ENCODE results near the gene PLEKHG3. TPM values are rescaled to one million over a fixed set of nuclear protein-coding genes. Genes with fewer than 3 reads are reported as not detected.
A peak's percentile ranks its signal among the peaks of the same experiment; 100 is the strongest.

PLEKHG3 gene
- polyA plus RNA-seq, 3 donors from 2014 or later: 36.8 to 216 (median 71.4) TPM

DNA sequence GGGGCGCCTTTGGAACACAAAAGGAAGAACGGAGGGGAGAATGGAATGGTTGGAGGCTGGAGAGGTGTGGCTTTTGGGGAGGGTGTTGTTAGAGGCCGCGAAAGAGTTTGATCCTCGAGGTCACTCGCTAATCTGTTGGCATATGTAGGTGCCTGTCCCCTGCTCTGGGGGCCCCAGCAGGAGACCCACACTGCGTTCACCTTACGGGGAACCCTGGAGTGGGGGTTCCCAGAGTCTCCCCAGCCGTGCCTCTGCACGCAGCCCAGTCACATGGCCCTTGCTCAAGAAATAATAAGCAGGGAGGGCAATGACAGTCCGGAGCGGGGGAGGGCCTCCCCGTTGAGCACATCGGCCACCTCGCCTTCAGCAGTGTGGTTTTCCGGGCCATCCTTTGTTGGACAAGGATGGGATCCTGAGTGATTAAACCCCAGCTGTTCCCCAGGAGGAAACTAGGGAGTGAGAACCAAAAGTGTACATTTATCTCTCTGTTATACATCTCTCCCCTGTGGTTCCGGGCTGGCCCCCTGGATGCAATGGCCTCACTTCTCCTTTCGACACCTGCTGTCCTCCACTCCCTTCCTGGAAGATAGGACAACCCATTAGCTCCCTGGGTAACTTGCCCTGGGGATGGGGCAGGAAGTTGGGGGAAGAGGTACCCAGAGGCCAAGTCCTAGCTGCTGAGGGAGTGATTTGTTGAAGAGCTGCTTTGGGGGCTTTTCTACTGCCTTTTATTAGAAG lies 1.3 kb downstream of the PLEKHG3 start:
- peak in 1 of 3 donors; percentile 43 for DNase-seq
- H3K4me3 Mint-ChIP-seq: peak overlapping the region; percentile 91 to 97 (median 95)
- peak overlapping the region; percentile 93 to 99 (median 97) for H3K27ac Mint-ChIP-seq
- peaks cover 0 to 1% (median 0%) of the 10 kb centered on the region in 6 donors for H3K9me3 Mint-ChIP-seq
- peaks cover 69 to 70% of the 10 kb centered on the region in 2 donors for H3K4me1 Mint-ChIP-seq
- H3K27me3 Mint-ChIP-seq (ENCODE audit: low read depth in 3 of 3): peaks cover 2 to 18% (median 5%) of the 10 kb centered on the region in 3 donors
- H3K36me3 Mint-ChIP-seq: peaks cover 0 to 2% (median 0%) of the 10 kb centered on the region in 3 donors

DNA sequence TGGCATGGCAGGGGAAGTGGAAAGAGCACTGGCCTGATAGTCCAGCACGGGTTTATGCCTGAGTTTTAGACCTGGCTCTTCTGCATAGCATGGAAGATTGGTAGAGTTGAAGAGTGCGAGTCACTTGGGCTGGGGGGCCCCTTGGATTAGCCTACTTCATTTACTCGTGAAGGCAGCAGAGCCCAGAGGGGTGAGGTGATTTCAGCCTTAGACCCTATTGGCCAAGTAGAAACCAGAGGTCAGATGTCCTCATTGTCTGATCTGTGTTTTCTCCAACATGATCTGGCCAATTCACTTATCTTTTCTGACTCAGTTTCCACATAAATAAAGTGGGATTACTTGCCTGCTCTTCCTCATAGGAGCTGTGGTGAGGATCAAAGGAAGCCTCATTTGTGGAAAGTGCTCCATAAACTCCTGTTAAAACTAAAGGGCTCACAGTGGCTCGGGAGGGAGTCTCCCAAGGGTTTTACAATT lies 1.9 kb downstream of the PLEKHG3 start:
- H3K27me3 Mint-ChIP-seq (ENCODE audit: low read depth in 3 of 3): peaks cover 2 to 18% (median 5%) of the 10 kb centered on the region in 3 donors
- DNase-seq: no peak
- peaks cover 75 to 76% of the 10 kb centered on the region in 2 donors for H3K4me1 Mint-ChIP-seq
- H3K9me3 Mint-ChIP-seq: peaks cover 0 to 1% (median 0%) of the 10 kb centered on the region in 6 donors
- peaks cover 0 to 4% (median 0%) of the 10 kb centered on the region in 3 donors for H3K36me3 Mint-ChIP-seq
- H3K27ac Mint-ChIP-seq: peak overlapping the region; percentile 93 to 99 (median 97)
- peak overlapping the region; percentile 91 to 97 (median 95) for H3K4me3 Mint-ChIP-seq

DNA sequence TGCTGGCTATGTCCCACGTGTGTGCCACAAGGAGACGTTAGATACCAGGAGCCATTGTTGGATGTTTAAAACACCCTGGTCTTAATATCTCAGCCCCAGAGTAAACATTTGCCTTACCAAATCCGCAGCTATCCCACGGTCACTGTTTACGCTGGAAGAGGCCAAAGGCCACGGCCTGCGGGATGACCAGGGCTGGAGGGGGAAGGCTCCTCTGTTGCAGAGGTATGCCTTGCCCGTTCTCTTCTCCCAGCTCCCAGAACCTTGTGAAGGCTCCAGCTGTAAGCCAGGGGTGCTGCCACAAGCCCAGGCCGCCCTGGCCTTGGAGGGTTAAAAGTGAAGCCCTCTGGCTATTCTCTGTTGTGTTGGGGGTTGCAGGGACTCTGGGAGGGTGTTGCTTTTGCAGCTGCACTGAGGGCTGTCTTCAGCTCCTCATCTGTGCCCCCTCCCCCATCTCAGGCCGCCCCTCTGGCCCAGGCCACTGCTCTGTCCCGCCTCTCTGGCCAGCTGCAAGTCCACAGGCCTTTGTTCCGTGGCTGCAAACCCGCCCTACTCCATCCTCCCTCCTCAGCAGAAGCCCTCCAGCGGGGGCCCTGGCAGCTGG lies 2.5 kb downstream of the PLEKHG3 start:
- peaks cover 2 to 18% (median 5%) of the 10 kb centered on the region in 3 donors for H3K27me3 Mint-ChIP-seq (ENCODE audit: low read depth in 3 of 3)
- peak overlapping the region; percentile 93 to 100 (median 98) for H3K27ac Mint-ChIP-seq

DNA sequence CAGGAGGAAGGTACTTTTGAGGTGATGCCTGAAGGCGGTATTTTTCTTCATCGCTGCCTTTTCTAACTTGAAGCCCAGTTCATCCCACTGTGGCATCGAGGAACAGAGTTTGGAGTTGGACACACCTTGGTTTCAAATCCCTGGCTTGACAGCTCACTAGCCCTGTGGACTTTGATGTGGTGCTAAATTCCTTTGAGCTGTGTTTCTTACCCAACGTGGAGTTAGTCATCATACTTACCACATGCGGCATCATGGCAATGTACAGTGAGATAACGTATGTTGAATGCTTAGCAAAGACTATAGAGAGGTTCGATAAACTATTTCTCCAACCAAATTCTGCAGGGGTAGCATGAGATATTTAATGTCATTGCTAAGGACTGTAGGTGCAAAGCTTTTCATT lies 3.4 kb downstream of the PLEKHG3 start:
- Mint-ChIP-seq H3K27ac (peak overlapping the region; percentile 93 to 100 (median 98)), H3K36me3 (peaks cover 3 to 6% (median 4%) of the 10 kb centered on the region in 3 donors), H3K4me1 (peaks cover 87% of the 10 kb centered on the region in 2 donors), H3K27me3 (ENCODE audit: low read depth in 3 of 3) (peaks cover 2 to 18% (median 5%) of the 10 kb centered on the region in 3 donors), H3K9me3 (peaks cover 0 to under 1% (median 0%) of the 10 kb centered on the region in 6 donors), H3K4me3 (peak overlapping the region; percentile 91 to 97 (median 95))
- peak in 2 of 3 donors; percentile 41 to 43 for DNase-seq

More for the DNA sequence above, 2.5 kb downstream of the PLEKHG3 start:
- H3K4me3 Mint-ChIP-seq: peak overlapping the region; percentile 91 to 97 (median 95)
- peaks cover 0 to 1% (median 0%) of the 10 kb centered on the region in 6 donors for H3K9me3 Mint-ChIP-seq
- DNase-seq: no peak
- peaks cover 80 to 82% of the 10 kb centered on the region in 2 donors for H3K4me1 Mint-ChIP-seq
- H3K36me3 Mint-ChIP-seq: peaks cover 0 to 4% (median under 1%) of the 10 kb centered on the region in 3 donors

DNA sequence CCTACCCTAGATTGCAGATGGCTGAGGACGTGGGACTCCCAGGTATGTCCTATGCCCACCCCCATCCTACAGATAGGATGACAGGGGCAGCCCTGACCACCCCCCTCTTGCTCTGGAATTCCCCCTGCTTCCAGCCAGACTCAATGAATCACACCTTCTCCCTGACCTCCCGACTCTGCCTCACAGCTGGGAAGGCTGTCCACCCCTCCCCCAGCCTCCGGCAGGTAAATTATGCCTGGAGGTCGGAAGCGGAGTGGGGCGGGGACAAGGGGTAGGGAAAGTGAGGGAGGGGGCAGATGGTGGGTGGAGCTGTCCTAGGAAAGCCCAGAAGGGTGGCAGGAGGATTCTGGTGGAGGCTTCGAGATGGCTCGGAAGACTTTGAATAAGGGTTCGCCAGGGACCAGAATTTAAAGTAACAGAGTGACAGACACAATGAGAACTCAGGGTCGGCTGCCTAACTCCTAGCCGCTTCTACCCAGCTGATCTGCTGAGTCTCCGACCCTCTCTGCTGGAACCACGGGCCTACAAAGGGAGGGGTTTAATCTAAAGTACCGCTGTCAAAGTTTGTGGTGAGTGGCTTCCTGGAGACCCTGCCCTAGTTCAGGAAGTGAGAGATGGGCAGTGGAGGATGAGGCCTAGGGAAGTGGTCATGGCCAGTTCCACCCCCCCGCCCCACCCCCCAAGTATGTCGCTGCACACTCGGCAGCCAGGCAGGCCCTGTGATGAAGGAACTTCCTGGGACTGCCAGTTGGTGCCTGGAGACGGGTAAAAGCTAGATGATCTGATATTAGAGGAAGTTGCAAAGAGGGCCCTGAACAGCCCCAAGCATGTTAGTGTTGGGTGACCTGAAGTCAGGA lies 4.2 kb downstream of the PLEKHG3 start:
- peaks cover 2 to 18% (median 5%) of the 10 kb centered on the region in 3 donors for H3K27me3 Mint-ChIP-seq (ENCODE audit: low read depth in 3 of 3)
- peak; percentile 75 to 80 (median 79) for DNase-seq
- peak overlapping the region; percentile 93 to 100 (median 98) for H3K27ac Mint-ChIP-seq
- H3K36me3 Mint-ChIP-seq: peaks cover 4 to 11% (median 4%) of the 10 kb centered on the region in 3 donors
- no peaks in the 10 kb centered on the region for H3K9me3 Mint-ChIP-seq
- peak overlapping the region; percentile 91 to 97 (median 95) for H3K4me3 Mint-ChIP-seq
- peaks cover 87 to 88% of the 10 kb centered on the region in 2 donors for H3K4me1 Mint-ChIP-seq

DNA sequence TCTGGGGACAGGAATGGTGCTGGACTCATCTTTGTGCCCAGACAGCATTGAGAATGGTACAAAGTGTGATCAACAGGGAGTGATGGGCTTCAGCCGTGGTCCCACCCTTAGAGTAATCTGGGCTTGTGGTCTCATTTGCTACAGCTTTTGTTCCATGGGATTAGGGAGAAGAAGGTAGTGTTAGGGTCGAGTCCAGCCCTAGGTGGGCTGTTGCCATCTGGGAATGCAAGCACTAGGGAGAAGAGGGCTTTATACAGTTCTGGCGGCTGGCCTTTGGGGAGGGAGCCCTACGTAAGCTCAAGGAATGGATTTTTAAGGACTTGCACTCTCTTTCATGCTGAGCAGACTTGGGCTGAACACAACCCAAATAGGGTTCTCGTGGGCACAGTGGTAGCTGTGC lies 4.9 kb downstream of the PLEKHG3 start:
- peaks cover 0 to 3% (median 0%) of the 10 kb centered on the region in 6 donors for H3K9me3 Mint-ChIP-seq
- peak overlapping the region; percentile 91 to 97 (median 95) for H3K4me3 Mint-ChIP-seq
- DNase-seq: no peak
- H3K36me3 Mint-ChIP-seq: peaks cover 4 to 17% (median 8%) of the 10 kb centered on the region in 3 donors
- H3K27me3 Mint-ChIP-seq (ENCODE audit: low read depth in 3 of 3): peaks cover 2 to 18% (median 5%) of the 10 kb centered on the region in 3 donors
- H3K4me1 Mint-ChIP-seq: peaks cover 88 to 89% of the 10 kb centered on the region in 2 donors
- peak overlapping the region; percentile 93 to 100 (median 98) for H3K27ac Mint-ChIP-seq

DNA sequence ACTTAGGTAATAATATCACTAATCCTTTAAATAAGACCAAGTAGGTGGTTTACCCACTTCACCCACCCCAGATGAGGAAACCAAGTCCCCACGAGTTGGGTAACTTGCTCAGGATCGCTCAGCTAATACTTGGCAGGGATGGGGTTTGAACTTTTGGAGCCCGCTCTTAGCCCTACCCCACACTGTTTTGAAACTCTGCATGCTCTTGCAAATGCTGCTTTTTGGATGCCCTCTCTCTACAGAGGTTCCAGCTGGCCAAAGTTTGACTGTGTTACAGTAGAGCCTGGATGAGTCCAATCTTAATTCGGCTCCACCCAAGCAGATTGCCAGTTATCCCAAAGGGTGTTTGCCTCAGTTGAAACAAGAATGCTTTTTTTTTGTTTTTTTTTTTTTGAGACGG lies 6.8 kb downstream of the PLEKHG3 start:
- H3K27me3 Mint-ChIP-seq (ENCODE audit: low read depth in 3 of 3): peaks cover 0 to 15% (median 5%) of the 10 kb centered on the region in 3 donors
- H3K36me3 Mint-ChIP-seq: peaks cover 7 to 21% (median 12%) of the 10 kb centered on the region in 3 donors
- no peak for DNase-seq
- peaks cover 100% of the 10 kb centered on the region in 2 donors for H3K4me1 Mint-ChIP-seq
- peak overlapping the region; percentile 93 to 100 (median 98) for H3K27ac Mint-ChIP-seq
- peaks cover 0 to 3% (median 0%) of the 10 kb centered on the region in 6 donors for H3K9me3 Mint-ChIP-seq
- peak overlapping the region; percentile 50 to 97 (median 95) for H3K4me3 Mint-ChIP-seq

DNA sequence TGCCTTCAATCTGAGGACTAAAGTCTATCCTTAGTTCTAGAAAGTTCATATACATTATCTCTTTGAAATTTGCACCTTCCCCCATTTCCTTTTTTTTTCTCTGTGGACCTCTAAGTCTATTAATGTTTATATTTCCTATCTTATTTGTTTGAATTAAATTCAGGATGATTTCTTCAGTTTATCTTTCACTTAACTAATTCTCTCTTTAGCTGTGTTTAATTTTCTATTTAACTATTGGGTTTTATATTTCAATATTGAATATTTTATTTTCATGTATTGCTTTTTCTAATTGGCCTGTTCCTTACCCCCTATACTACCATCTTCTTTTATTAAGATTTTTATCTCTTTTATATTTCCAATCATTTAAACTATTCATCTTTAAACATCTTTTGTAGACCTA lies 9.5 kb downstream of the PLEKHG3 start:
- no peak for DNase-seq
- H3K4me1 Mint-ChIP-seq: peaks cover 100% of the 10 kb centered on the region in 2 donors
- H3K4me3 Mint-ChIP-seq: peak overlapping the region; percentile 41 to 71 (median 54)
- peaks cover 0 to 3% (median 0%) of the 10 kb centered on the region in 6 donors for H3K9me3 Mint-ChIP-seq
- H3K27ac Mint-ChIP-seq: peak overlapping the region; percentile 93 to 100 (median 99)
- H3K36me3 Mint-ChIP-seq: peaks cover 7 to 25% (median 23%) of the 10 kb centered on the region in 3 donors
- H3K27me3 Mint-ChIP-seq (ENCODE audit: low read depth in 3 of 3): peaks cover 2 to 9% (median 5%) of the 10 kb centered on the region in 3 donors

DNA sequence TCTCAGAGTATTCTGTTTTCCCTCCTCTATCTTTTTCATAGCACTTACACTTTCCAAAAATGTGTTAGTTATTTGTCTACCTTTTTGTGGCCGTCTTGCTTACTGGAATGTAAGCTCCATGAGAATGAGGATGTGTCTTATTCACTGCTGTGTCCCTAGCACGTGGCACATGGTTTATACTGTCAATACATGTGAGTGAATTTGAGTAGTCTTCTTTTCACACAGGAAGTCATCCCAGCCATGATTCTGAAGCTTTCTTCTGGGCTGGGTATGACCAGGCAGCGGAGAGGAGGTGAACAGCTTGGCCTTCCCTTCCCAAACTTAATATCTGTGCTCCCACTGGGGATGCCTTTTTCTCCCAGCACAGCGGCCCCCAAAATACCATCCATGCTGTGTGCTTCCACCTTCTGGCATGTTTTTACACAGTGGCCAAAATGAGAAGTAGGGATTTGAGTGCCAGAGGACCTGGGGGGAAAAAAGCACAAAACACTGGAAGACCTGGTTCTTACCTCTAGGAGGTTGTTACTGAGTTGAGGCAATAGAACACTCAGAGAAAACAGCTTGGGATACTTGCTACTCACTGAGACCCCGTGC lies 10.3 kb downstream of the PLEKHG3 start:
- H3K27ac Mint-ChIP-seq: peak overlapping the region; percentile 93 to 99 (median 98)
- H3K36me3 Mint-ChIP-seq: peaks cover 7 to 27% (median 25%) of the 10 kb centered on the region in 3 donors
- H3K27me3 Mint-ChIP-seq (ENCODE audit: low read depth in 3 of 3): peaks cover 0 to 5% (median 3%) of the 10 kb centered on the region in 3 donors
- H3K9me3 Mint-ChIP-seq: peaks cover 0 to 3% (median 0%) of the 10 kb centered on the region in 6 donors
- peaks cover 100% of the 10 kb centered on the region in 2 donors for H3K4me1 Mint-ChIP-seq
- no peak for DNase-seq
- H3K4me3 Mint-ChIP-seq: peak overlapping the region; percentile 54 to 71 (median 64)

DNA sequence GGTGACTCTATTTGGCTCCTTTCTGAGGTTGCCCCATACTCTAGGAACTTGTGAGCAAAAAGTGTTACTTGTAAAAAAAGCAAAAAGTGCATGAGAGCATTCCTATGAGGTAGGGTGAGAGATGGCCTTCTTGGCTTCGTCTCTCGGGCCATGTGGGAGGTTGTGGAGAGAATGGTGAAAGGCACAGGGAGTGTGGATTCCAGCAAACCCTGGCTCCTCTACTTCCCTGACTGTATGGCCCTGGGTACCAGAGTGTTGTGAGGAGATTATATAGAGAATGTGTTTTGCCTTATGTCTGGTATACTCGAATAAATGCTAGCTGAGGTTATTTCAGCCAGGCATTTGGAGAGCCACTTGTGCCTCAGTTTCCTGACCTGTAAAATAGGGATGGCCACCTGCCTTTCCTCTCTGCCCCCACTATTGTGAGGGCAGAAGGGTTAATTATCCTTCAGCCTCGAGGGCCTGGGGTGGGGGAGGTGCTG lies 11.0 kb downstream of the PLEKHG3 start:
- Mint-ChIP-seq H3K27me3 (ENCODE audit: low read depth in 3 of 3) (peaks cover 0 to 5% (median 5%) of the 10 kb centered on the region in 3 donors), H3K4me3 (peak overlapping the region; percentile 61 to 77 (median 65)), H3K27ac (peak overlapping the region; percentile 93 to 99 (median 98)), H3K4me1 (peaks cover 100% of the 10 kb centered on the region in 2 donors), H3K36me3 (peaks cover 11 to 30% (median 27%) of the 10 kb centered on the region in 3 donors), H3K9me3 (peaks cover 0 to 3% (median 0%) of the 10 kb centered on the region in 6 donors)
- DNase-seq: no peak

DNA sequence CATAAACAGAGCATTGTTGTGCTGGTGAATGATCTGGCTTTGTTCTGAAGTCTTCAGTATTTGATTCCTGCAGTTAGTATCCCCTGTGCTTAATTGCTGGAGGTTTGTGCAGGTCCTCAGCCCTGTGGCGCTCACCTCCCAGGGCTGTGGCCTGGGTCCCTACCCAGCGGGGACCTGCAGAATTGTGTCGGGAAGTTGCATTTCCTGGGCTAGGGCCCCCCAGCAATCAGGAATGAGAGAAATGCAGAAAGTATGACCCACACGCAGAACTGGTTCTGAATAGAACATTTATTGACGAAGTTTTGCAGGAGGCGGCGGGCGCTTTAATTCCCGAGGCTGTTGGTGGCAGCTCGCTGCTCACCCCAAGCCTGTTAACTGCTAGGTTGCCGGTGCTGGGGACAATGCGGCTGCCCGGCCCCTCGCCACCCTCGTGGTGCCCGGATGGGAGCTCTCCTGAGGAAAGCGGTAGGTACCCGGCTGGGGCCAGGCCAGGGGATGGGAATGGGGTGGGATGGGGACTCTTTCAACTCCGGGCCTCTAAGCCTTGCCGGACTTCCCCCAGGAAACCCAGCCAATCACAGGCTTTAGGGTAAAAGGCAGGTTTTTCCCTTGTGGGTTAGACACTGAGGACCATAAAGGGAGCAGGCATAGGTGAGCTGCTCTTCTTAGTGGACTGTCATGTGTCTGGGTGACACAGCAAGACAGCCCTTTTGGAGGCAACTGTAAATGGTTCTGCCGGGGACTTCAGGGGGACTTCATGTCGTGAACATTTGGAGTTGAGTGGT lies 11.6 kb downstream of the PLEKHG3 start:
- peaks cover 11 to 28% (median 26%) of the 10 kb centered on the region in 3 donors for H3K36me3 Mint-ChIP-seq
- no peak for DNase-seq
- peaks cover 0 to 3% (median 0%) of the 10 kb centered on the region in 6 donors for H3K9me3 Mint-ChIP-seq
- H3K4me1 Mint-ChIP-seq: peaks cover 100% of the 10 kb centered on the region in 2 donors
- H3K27me3 Mint-ChIP-seq (ENCODE audit: low read depth in 3 of 3): peaks cover 0 to 5% (median 5%) of the 10 kb centered on the region in 3 donors
- H3K4me3 Mint-ChIP-seq: peak overlapping the region; percentile 52 to 77 (median 65)
- H3K27ac Mint-ChIP-seq: peak overlapping the region; percentile 93 to 99 (median 98)

Measured in immature natural killer cell (primary cell).